Activated CD8-positive, alpha-beta memory T cell treated with anti-CD3 and anti-CD28 coated beads for 24 hours (primary cell): Measurements from ENCODE around the gene ASCC3.
"Not testable (repeated sequence)": the region's sequence is repeated elsewhere in the genome, so short reads cannot be mapped to it uniquely, and the experiment has no call there.

Source experiments
- DNase-seq: peaks from one replicate; pipeline ENCODE4 v3.0.0-alpha.2; 2020

Gene ASCC3

GRCh38 chr6:100796049-100796823 lies 84.9 kb downstream of the ASCC3 start:
- no peak for DNase-seq

GRCh38 chr6:100790084-100790483 lies 91.0 kb downstream of the ASCC3 start:
- DNase-seq: no peak

GRCh38 chr6:100785982-100786381 lies 95.1 kb downstream of the ASCC3 start:
- DNase-seq: no peak

GRCh38 chr6:100780648-100781047 lies 100.5 kb downstream of the ASCC3 start:
- no peak for DNase-seq

- no peak for DNase-seq
Observed at GRCh38 chr6:100775667-100776066, 105.5 kb downstream of the ASCC3 start.

- no peak for DNase-seq
Observed at GRCh38 chr6:100774681-100775080, 106.4 kb downstream of the ASCC3 start.

GRCh38 chr6:100768816-100769351 lies 112.2 kb downstream of the ASCC3 start:
- no peak for DNase-seq

- no peak for DNase-seq
Observed at GRCh38 chr6:100763617-100764241, 117.4 kb downstream of the ASCC3 start.

- no peak for DNase-seq
Observed at GRCh38 chr6:100761841-100762240, 119.3 kb downstream of the ASCC3 start.

- DNase-seq: not testable (repeated sequence)
Observed at GRCh38 chr6:100758386-100758785, 122.7 kb downstream of the ASCC3 start.

GRCh38 chr6:100753421-100753820 lies 127.7 kb downstream of the ASCC3 start:
- no peak for DNase-seq

GRCh38 chr6:100751590-100751989 lies 129.5 kb downstream of the ASCC3 start:
- no peak for DNase-seq

- DNase-seq: no peak
Observed at GRCh38 chr6:100745419-100746041, 135.6 kb downstream of the ASCC3 start.

- no peak for DNase-seq
Observed at GRCh38 chr6:100740439-100740838, 140.7 kb downstream of the ASCC3 start.

- not testable (repeated sequence) for DNase-seq
Observed at GRCh38 chr6:100737720-100738119, 143.4 kb downstream of the ASCC3 start.

GRCh38 chr6:100731411-100731810 lies 149.7 kb downstream of the ASCC3 start:
- no peak for DNase-seq

GRCh38 chr6:100730001-100730980 lies 150.8 kb downstream of the ASCC3 start:
- no peak for DNase-seq

- DNase-seq: no peak
Observed at GRCh38 chr6:100726666-100727065, 154.5 kb downstream of the ASCC3 start.

GRCh38 chr6:100724696-100725095 lies 156.4 kb downstream of the ASCC3 start:
- DNase-seq: no peak

GRCh38 chr6:100724222-100724621 lies 156.9 kb downstream of the ASCC3 start:
- no peak for DNase-seq

GRCh38 chr6:100721256-100721655 lies 159.9 kb downstream of the ASCC3 start:
- no peak for DNase-seq

GRCh38 chr6:100719883-100720682 lies 161.0 kb downstream of the ASCC3 start:
- no peak for DNase-seq
